DND-41 (cell line): ENCODE results near the gene DPP6.

ENCODE experiments used
- ATAC-seq: fragments of 200-7000 bp; cut with Tn5 transposase; 3 replicates; pipeline ENCODE4 v1.9.1; 2021; ENCODE audit warnings: low read depth; ENCODE audit not compliant: insufficient read depth
- DNase-seq: peaks from one replicate; pipeline ENCODE4 v3.0.0-alpha.2; 2020
- H2AFZ ChIP-seq: 2 replicates; pipeline ENCODE4 v1.6.0; 2012; ENCODE audit warnings: low read depth, low read length
- H3K27ac ChIP-seq: 2 replicates; pipeline ENCODE4 v1.5.1; 2012; ENCODE audit warnings: low read length, inconsistent platforms
- H3K27me3 ChIP-seq: fragments of 200-600 bp; sonication (generic); 2 replicates; pipeline ENCODE4 v1.6.0; 2012; ENCODE audit warnings: low read length, mild to moderate bottlenecking, inconsistent platforms; ENCODE audit not compliant: insufficient read depth, poor library complexity
- H3K36me3 ChIP-seq: 2 replicates; pipeline ENCODE4 v1.5.1; 2012; ENCODE audit warnings: low read length, inconsistent platforms; ENCODE audit not compliant: insufficient read depth
- H3K4me1 ChIP-seq: 2 replicates; pipeline ENCODE4 v1.5.1; 2012; ENCODE audit warnings: mild to moderate bottlenecking, low read length; ENCODE audit not compliant: insufficient read depth
- H3K4me2 ChIP-seq: 2 replicates; pipeline ENCODE4 v1.6.0; 2012; ENCODE audit warnings: mild to moderate bottlenecking, moderate library complexity, low read length, inconsistent platforms; ENCODE audit not compliant: insufficient read depth
- H3K4me3 ChIP-seq, 2 experiments: fragments of 200-600 bp in 1 of 2; shearing (Covaris generic) in 1 of 2; 2 replicates each; pipeline ENCODE4 v1.5.1; 2012 to 2016; ENCODE audit warnings: inconsistent platforms in 2 of 2, low read length in 2 of 2, mild to moderate bottlenecking in 2 of 2, low read depth in 1 of 2, moderate library complexity in 1 of 2
- H3K79me2 ChIP-seq: 2 replicates; pipeline ENCODE4 v1.6.0; 2012; ENCODE audit warnings: low read length, inconsistent platforms; ENCODE audit not compliant: insufficient read depth
- H3K9ac ChIP-seq: 2 replicates; pipeline ENCODE4 v1.6.0; 2012; ENCODE audit warnings: low read depth, mild to moderate bottlenecking, inconsistent platforms, low read length, moderate library complexity
- H3K9me3 ChIP-seq: 2 replicates; pipeline ENCODE4 v1.5.1; 2012; ENCODE audit warnings: low read length, moderate library complexity, mild to moderate bottlenecking, inconsistent platforms; ENCODE audit not compliant: insufficient read depth, severe bottlenecking
- H4K20me1 ChIP-seq: 2 replicates; pipeline ENCODE4 v1.6.0; 2012; ENCODE audit warnings: low read length; ENCODE audit not compliant: insufficient read depth
- EZH2 ChIP-seq: IDR thresholded peaks from 3 replicates; pipeline ENCODE4 v1.6.1; 2012; ENCODE audit warnings: borderline replicate concordance, low read depth, mild to moderate bottlenecking, moderate library complexity, low read length, inconsistent platforms; ENCODE audit not compliant: severe bottlenecking
- TF ChIP-seq, protein P1 (sequence below): IDR thresholded peaks from 2 replicates; pipeline ENCODE4 v1.5.1; 2012; ENCODE audit warnings: borderline replicate concordance, low read length, moderate library complexity, mild to moderate bottlenecking; ENCODE audit not compliant: poor library complexity, severe bottlenecking; ENCODE audit errors: extremely low read depth

The DPP6 gene

DNA sequence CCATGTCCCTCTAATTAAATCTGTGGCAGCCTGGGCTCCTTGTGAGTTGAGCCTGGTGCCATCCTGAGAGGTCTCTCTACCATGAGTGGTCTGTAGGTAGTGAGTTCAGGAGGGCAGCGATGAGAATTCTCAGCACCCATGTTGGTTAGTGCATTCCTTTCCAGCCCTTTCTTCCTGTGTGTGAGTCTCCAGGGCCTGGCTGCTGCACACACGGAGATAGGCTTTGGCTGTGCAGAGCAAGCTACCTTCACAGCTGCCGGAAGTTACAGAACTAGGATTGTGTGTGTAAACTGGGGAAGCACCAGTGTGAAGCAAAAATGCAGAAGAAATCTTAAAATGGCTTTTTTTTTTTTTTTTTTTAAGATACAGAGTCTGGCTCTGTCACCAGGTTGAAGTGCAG lies 592.2 kb downstream of the DPP6 start:
- TF ChIP-seq, protein P1, sequence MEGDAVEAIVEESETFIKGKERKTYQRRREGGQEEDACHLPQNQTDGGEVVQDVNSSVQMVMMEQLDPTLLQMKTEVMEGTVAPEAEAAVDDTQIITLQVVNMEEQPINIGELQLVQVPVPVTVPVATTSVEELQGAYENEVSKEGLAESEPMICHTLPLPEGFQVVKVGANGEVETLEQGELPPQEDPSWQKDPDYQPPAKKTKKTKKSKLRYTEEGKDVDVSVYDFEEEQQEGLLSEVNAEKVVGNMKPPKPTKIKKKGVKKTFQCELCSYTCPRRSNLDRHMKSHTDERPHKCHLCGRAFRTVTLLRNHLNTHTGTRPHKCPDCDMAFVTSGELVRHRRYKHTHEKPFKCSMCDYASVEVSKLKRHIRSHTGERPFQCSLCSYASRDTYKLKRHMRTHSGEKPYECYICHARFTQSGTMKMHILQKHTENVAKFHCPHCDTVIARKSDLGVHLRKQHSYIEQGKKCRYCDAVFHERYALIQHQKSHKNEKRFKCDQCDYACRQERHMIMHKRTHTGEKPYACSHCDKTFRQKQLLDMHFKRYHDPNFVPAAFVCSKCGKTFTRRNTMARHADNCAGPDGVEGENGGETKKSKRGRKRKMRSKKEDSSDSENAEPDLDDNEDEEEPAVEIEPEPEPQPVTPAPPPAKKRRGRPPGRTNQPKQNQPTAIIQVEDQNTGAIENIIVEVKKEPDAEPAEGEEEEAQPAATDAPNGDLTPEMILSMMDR, result no peak
- TF ChIP-seq EZH2, result no peak
- Histone ChIP-seq H3K4me3 (no peak overlapping the region), H3K27ac (no peak overlapping the region), H3K9ac (no peak overlapping the region), H3K4me2 (no peak overlapping the region), H3K9me3 (no peaks in the 10 kb centered on the region), H4K20me1 (no peaks in the 10 kb centered on the region), H3K36me3 (no peaks in the 10 kb centered on the region), H2AFZ (no peak overlapping the region), H3K27me3 (no peaks in the 10 kb centered on the region), H3K4me1 (no peaks in the 10 kb centered on the region), H3K79me2 (no peaks in the 10 kb centered on the region)
- DNase-seq, result no peak
- ATAC-seq, result no peak

DNA sequence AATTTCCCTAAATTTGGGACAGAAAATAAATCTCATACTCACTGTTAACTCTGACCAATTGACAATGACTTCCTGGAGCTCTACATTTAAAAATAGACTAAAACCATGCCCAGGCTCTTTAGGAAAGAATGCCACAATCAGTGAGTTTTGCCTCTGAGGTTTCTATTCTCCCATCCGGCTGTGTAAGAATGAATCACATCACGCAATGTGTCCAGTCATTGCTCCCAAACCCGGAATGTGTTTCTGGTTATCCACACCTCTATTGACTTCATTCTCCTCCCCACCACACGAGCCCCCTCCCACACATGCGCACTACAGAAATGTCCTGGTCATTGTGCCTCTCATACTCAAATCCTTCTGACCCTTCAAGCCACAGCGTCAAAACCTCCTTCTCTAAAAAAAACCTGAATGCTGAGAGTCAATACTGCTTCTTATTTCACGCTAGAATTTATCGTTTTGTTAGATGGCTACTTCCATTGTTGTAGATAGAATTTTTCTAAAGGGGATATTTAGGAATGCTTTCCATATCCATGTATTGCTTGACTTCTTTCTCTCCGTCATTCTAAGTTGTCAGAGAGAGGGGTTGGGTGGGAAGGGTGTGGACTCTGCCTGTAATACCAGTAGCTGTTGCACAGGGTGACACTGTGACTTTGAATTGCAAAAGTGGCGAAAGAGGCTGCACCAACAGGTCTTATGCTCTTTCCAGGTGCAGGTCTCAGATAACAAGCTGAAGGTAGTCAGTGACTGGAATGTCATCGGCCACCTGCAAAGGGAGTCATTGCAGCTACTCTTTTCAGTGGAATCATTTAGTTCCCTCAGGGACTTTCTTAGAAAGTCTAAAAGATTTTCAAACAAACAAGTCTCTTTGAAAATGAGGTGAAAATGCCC lies 594.2 kb downstream of the DPP6 start:
- H3K79me2 ChIP-seq, result no peaks in the 10 kb centered on the region
- H3K4me1 ChIP-seq, result no peaks in the 10 kb centered on the region
- no peak overlapping the region for H2AFZ ChIP-seq
- H4K20me1 ChIP-seq, result no peaks in the 10 kb centered on the region
- H3K27ac ChIP-seq, result no peak overlapping the region
- H3K4me2 ChIP-seq, result no peak overlapping the region
- H3K27me3 ChIP-seq, result no peaks in the 10 kb centered on the region
- DNase-seq (no peak), ATAC-seq (no peak)
- H3K9ac ChIP-seq, result no peak overlapping the region
- no peak for TF ChIP-seq EZH2
- TF ChIP-seq, protein P1, result no peak
- H3K4me3 ChIP-seq, result no peak overlapping the region
- no peaks in the 10 kb centered on the region for H3K36me3 ChIP-seq
- H3K9me3 ChIP-seq, result no peaks in the 10 kb centered on the region

DNA sequence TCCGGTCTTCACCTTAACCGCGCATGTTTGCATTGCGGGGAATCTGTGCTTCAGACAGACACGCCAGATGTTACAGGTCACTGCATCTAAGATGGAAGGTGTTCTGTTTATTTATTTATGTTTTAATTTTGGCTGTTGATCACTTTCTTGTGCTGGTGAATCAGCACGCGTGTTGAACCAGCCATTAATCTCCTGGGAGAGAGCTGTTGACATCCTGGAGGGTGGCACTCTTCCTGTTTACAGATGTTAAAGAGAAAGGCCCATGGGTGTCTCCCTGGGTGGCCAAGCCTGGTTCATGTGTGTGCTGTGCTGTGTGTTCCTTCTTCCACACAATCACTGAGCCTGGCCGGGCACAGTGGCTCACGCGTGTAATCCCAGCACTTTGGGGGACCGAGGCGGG lies 595.4 kb downstream of the DPP6 start:
- no peaks in the 10 kb centered on the region for H4K20me1 ChIP-seq
- H3K36me3 ChIP-seq, result no peaks in the 10 kb centered on the region
- no peak overlapping the region for H2AFZ ChIP-seq
- H3K9me3 ChIP-seq, result no peaks in the 10 kb centered on the region
- DNase-seq (no peak), ATAC-seq (no peak)
- TF ChIP-seq, protein P1, result no peak
- no peak overlapping the region for H3K4me2 ChIP-seq
- H3K79me2 ChIP-seq, result no peaks in the 10 kb centered on the region
- H3K27me3 ChIP-seq, result no peaks in the 10 kb centered on the region
- no peak overlapping the region for H3K27ac ChIP-seq
- H3K9ac ChIP-seq, result no peak overlapping the region
- H3K4me3 ChIP-seq, result no peak overlapping the region
- H3K4me1 ChIP-seq, result no peaks in the 10 kb centered on the region

DNA sequence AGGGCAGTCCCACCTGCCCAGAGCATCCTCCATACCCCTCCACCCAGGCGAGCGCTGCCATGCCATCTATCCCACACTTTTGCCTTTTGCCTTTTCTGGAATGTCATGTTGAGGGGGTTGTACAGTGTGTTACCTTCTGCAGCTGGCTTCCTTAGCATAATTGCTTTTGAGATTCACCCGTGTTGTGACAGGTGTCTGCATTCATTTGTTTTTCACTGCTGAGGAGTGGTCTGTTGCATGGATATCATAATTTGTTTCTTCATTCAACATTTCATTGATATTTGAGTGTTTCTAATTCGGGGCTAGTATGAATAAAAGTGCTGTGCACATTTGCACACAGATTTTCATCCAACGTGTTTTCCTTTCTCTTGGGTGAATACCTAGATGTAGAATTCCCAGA lies 596.8 kb downstream of the DPP6 start:
- Histone ChIP-seq H3K4me3 (no peak overlapping the region), H3K9me3 (no peaks in the 10 kb centered on the region), H3K9ac (no peak overlapping the region), H2AFZ (no peak overlapping the region), H3K4me1 (no peaks in the 10 kb centered on the region), H3K36me3 (no peaks in the 10 kb centered on the region), H3K27ac (no peak overlapping the region), H3K4me2 (no peak overlapping the region), H3K27me3 (no peaks in the 10 kb centered on the region), H3K79me2 (no peaks in the 10 kb centered on the region), H4K20me1 (no peaks in the 10 kb centered on the region)
- ATAC-seq (no peak), DNase-seq (no peak)
- no peak for TF ChIP-seq EZH2
